ENCODE measurements around the gene NTSR1. TPM values are rescaled to one million over a fixed set of nuclear protein-coding genes. Genes with fewer than 3 reads are reported as not detected.

Gene NTSR1
- total RNA-seq, 1 donor from 2014 or later = not detected

- DNase-seq (ENCODE audit: low spot score) = no peak
Observed at GRCh38 chr20:62709537-62709905, 885 bp downstream of the NTSR1 start.

- no peak for DNase-seq (ENCODE audit: low spot score)
Observed at GRCh38 chr20:62710221-62710885, 1.7 kb downstream of the NTSR1 start.

- DNase-seq (ENCODE audit: low spot score) = no peak
Observed at GRCh38 chr20:62710886-62711702, 2.5 kb downstream of the NTSR1 start.

GRCh38 chr20:62711703-62712101 is 3.1 kb downstream of the NTSR1 start:
- DNase-seq (ENCODE audit: low spot score) = no peak

- no peak for DNase-seq (ENCODE audit: low spot score)
Observed at GRCh38 chr20:62712606-62713005, 4.0 kb downstream of the NTSR1 start.

- no peak for DNase-seq (ENCODE audit: low spot score)
Observed at GRCh38 chr20:62714006-62714405, 5.4 kb downstream of the NTSR1 start.

GRCh38 chr20:62714799-62715198 is 6.2 kb downstream of the NTSR1 start:
- no peak for DNase-seq (ENCODE audit: low spot score)

- DNase-seq (ENCODE audit: low spot score) = no peak
Observed at GRCh38 chr20:62715201-62715600, 6.6 kb downstream of the NTSR1 start.

- DNase-seq (ENCODE audit: low spot score) = no peak
Observed at GRCh38 chr20:62716198-62716940, 7.7 kb downstream of the NTSR1 start.

- no peak for DNase-seq (ENCODE audit: low spot score)
Observed at GRCh38 chr20:62716941-62717310, 8.3 kb downstream of the NTSR1 start.

GRCh38 chr20:62717933-62718332 is 9.3 kb downstream of the NTSR1 start:
- DNase-seq (ENCODE audit: low spot score) = no peak

- DNase-seq (ENCODE audit: low spot score) = no peak
Observed at GRCh38 chr20:62718546-62718945, 9.9 kb downstream of the NTSR1 start.

GRCh38 chr20:62719250-62719935 is 10.8 kb downstream of the NTSR1 start:
- DNase-seq (ENCODE audit: low spot score) = no peak

- no peak for DNase-seq (ENCODE audit: low spot score)
Observed at GRCh38 chr20:62721511-62722370, 13.1 kb downstream of the NTSR1 start.

GRCh38 chr20:62722627-62723026 is 14.0 kb downstream of the NTSR1 start:
- DNase-seq (ENCODE audit: low spot score) = no peak

GRCh38 chr20:62723351-62723750 is 14.7 kb downstream of the NTSR1 start:
- DNase-seq (ENCODE audit: low spot score) = no peak

GRCh38 chr20:62723768-62724450 is 15.3 kb downstream of the NTSR1 start:
- DNase-seq (ENCODE audit: low spot score) = no peak

GRCh38 chr20:62724692-62725595 is 16.3 kb downstream of the NTSR1 start:
- DNase-seq (ENCODE audit: low spot score) = no peak

- no peak for DNase-seq (ENCODE audit: low spot score)
Observed at GRCh38 chr20:62725596-62726268, 17.1 kb downstream of the NTSR1 start.

All from ureter (tissue), 1 donor.